HG02885 (cell line): ENCODE measurements around the gene ATP6V0A1.
A peak's percentile ranks its signal among the peaks of the same experiment; 100 is the strongest.
"Not testable (repeated sequence)": the region's sequence is repeated elsewhere in the genome, so short reads cannot be mapped to it uniquely, and the experiment has no call there.

Experiments
- ATAC-seq: cut with Tn5 transposase; IDR thresholded peaks from one replicate; pipeline ENCODE4 v1.9.1; 2021; ENCODE audit warnings: mild to moderate bottlenecking; ENCODE audit not compliant: unreplicated experiment, poor library complexity

The ATP6V0A1 gene

GRCh38 chr17:42431758-42432161, 26.9 kb upstream of the ATP6V0A1 start:
- ATAC-seq = no peak

- ATAC-seq = no peak
Measured at GRCh38 chr17:42436391-42436790, 22.3 kb upstream of the ATP6V0A1 start.

GRCh38 chr17:42438600-42439567, 19.8 kb upstream of the ATP6V0A1 start:
- ATAC-seq = no peak

GRCh38 chr17:42441371-42442195, 17.1 kb upstream of the ATP6V0A1 start:
- no peak for ATAC-seq

GRCh38 chr17:42442196-42442565, 16.5 kb upstream of the ATP6V0A1 start:
- no peak for ATAC-seq

- not testable (repeated sequence) for ATAC-seq
Measured at GRCh38 chr17:42449176-42449575, 9.5 kb upstream of the ATP6V0A1 start.

DNA sequence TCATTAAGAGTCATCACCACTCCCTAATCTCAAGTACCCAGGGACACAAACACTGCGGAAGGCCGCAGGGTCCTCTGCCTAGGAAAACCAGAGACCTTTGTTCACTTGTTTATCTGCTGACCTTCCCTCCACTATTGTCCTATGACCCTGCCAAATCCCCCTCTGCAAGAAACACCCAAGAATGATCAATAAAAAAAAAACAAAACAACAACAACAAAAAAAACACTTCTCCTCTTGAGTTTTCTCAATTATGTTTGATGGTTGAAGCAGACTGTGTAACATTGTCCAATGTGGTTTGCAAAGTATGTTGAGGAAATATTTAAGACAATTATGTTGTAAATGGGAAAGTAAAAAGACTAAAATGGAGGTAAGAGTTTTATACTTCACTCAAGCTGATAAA, 8.8 kb upstream of the ATP6V0A1 start:
- ATAC-seq = not testable (repeated sequence)

- not testable (repeated sequence) for ATAC-seq
Measured at GRCh38 chr17:42451270-42451669, 7.4 kb upstream of the ATP6V0A1 start.

GRCh38 chr17:42453439-42453838, 5.2 kb upstream of the ATP6V0A1 start:
- ATAC-seq = no peak

DNA sequence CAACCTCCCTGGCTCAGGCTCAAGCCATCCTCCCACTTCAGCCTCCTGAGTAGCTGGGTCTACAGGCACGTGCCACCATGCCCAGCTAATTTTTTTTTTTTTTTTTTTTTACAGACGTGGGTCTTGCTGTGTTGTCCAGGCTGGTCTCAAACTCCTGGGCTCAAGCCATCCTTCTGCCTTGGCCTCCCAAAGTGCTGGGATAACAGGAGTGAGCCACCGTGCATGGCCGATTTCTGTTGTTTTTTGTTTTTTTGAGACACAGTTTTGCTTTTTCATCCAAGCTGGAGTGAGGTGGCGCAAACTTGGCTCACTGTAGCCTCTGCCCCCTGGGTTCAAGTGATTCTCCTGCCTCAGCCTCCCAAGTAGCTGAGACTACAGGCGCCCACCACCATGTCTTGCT, 3.7 kb upstream of the ATP6V0A1 start:
- not testable (repeated sequence) for ATAC-seq

- peak; percentile 32 for ATAC-seq
Measured at GRCh38 chr17:42456223-42457106, 2.2 kb upstream of the ATP6V0A1 start.

DNA sequence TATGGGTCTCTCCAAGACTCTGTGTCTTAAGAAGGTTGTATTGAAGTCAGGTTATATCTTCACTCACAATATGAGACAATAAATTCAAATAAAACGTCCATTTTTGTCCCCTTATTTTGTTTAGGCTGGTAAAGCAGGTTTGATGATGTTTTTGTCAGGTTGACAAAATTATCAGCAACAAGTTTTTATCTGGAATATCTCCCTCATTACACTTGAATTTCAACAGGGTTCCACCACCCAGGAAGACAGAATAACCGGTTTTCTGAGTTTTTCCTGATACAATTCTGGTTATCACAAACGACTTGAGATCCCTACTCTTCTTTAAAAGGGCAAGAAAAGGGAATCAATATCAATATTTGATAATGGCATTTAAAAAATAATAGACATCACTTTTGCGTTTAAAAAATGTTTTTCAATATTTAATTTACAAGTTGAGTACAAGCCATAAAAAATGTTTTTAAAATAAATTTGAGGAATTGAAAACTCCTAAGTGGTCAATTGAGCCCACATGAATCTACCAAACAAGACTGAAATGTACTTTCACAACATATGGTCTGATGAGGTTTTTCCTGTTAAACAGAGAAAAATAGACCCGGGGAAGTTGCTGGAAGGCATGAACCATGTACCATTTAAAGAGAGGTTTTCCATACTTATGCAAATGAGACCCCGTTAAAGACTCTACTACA, 1.4 kb upstream of the ATP6V0A1 start:
- ATAC-seq = no peak

- no peak for ATAC-seq
Measured at GRCh38 chr17:42459256-42459800, 650 bp downstream of the ATP6V0A1 start.

GRCh38 chr17:42459801-42460281, 1.2 kb downstream of the ATP6V0A1 start:
- ATAC-seq = no peak

- ATAC-seq = no peak
Measured at GRCh38 chr17:42460371-42460770, 1.7 kb downstream of the ATP6V0A1 start.

GRCh38 chr17:42463976-42464400, 5.3 kb downstream of the ATP6V0A1 start:
- ATAC-seq = no peak

DNA sequence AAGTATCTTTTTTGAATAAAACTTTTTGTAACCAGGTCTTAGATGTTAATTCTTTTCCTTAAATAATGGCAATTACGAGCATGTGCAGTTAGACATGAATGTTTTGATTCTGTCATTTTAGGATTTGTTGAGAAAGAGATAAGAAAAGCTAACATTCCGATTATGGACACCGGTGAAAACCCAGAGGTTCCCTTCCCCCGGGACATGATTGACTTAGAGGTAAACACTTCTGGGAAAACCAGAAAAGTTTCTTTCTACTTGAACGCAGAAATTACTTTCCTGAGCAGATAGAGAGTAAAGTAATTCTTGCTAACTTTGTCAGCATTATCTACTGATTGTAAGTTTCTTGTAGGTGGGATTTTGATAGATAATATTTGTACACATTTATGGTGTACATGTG, 9.2 kb downstream of the ATP6V0A1 start:
- ATAC-seq = no peak

DNA sequence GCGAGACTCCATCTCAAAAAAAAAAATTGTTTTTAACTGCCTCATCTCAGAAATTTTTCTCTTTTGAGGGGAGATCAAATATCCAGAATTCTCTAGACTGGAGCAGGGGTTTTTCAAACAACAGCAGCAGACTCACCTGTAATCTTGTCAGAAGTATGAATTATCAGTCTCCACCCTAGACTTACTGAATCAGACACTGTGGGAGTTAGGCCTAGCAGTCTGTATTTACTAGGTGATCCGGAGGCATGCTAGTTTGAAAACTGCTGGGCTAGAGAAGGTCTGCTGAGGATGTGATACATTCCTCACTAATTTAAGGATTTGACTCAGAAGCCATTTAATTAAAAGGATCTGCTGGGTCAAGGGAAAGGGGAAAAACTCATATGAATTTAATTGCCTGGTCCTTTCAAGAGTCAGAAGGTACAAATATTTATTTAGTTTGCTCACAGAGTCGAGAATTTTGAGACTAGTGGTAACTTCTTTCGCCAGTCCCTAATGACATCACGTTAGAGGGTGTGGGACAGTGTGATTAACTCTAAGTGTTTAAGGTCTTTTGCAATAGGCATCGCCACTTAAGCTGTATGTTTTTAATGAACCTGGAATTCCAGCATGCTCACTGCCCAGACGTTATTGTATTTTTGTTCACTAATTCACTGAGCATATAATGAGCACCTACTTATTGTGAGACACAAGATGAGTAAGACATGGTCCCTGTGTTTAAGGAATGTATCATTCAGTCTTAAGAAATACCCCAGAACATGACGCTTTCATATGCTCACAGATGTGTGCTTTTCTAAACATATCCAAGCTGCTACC, 14.2 kb downstream of the ATP6V0A1 start:
- no peak for ATAC-seq
